ENCODE measurements around the gene NSUN7.
"Not testable (repeated sequence)": the region's sequence is repeated elsewhere in the genome, so short reads cannot be mapped to it uniquely, and the experiment has no call there.

NSUN7 gene

GRCh38 chr4:40749717-40750460 lies at the start of gene NSUN7:
TSS of gene NSUN7 (plus strand) at chr4:40749955. CDS start at chr4:40750694, 739 bp downstream.
- DNase-seq, result peak; percentile 64

GRCh38 chr4:40702137-40702799 lies 47.5 kb upstream of the NSUN7 start:
- no peak for DNase-seq

GRCh38 chr4:40702800-40703151 lies 47.0 kb upstream of the NSUN7 start:
- DNase-seq, result no peak

- DNase-seq, result no peak
These were observed 45.7 kb upstream of the NSUN7 start for GRCh38 chr4:40704073-40704472.

GRCh38 chr4:40710484-40711254 lies 39.1 kb upstream of the NSUN7 start:
- no peak for DNase-seq

GRCh38 chr4:40713001-40713400 lies 36.8 kb upstream of the NSUN7 start:
- DNase-seq, result not testable (repeated sequence)

- DNase-seq, result no peak
These were observed 36.0 kb upstream of the NSUN7 start for GRCh38 chr4:40713798-40714197.

- no peak for DNase-seq
These were observed 31.2 kb upstream of the NSUN7 start for GRCh38 chr4:40718586-40718985.

- peak; percentile 41 for DNase-seq
These were observed 30.6 kb upstream of the NSUN7 start for GRCh38 chr4:40719008-40719623.

- no peak for DNase-seq
These were observed 29.4 kb upstream of the NSUN7 start for GRCh38 chr4:40720351-40720750.

GRCh38 chr4:40720916-40721315 lies 28.8 kb upstream of the NSUN7 start:
- DNase-seq, result no peak

GRCh38 chr4:40721730-40722171 lies 28.0 kb upstream of the NSUN7 start:
- no peak for DNase-seq

- DNase-seq, result no peak
These were observed 27.1 kb upstream of the NSUN7 start for GRCh38 chr4:40722576-40723161.

- no peak for DNase-seq
These were observed 26.0 kb upstream of the NSUN7 start for GRCh38 chr4:40723728-40724127.

GRCh38 chr4:40728333-40728732 lies 21.4 kb upstream of the NSUN7 start:
- DNase-seq, result no peak

- no peak for DNase-seq
These were observed 20.2 kb upstream of the NSUN7 start for GRCh38 chr4:40729555-40729954.

GRCh38 chr4:40730091-40730679 lies 19.6 kb upstream of the NSUN7 start:
- DNase-seq, result no peak

GRCh38 chr4:40731361-40731760 lies 18.4 kb upstream of the NSUN7 start:
- no peak for DNase-seq

GRCh38 chr4:40731792-40732245 lies 17.9 kb upstream of the NSUN7 start:
- DNase-seq, result peak; percentile 71

GRCh38 chr4:40733752-40734151 lies 16.0 kb upstream of the NSUN7 start:
- DNase-seq, result no peak

GRCh38 chr4:40734497-40734896 lies 15.3 kb upstream of the NSUN7 start:
- DNase-seq, result no peak

- peak; percentile 7 for DNase-seq
These were observed 12.8 kb upstream of the NSUN7 start for GRCh38 chr4:40736910-40737309.

All from DMS153 (cell line).